Raji (cell line): ENCODE measurements around the gene ARMC5.

Source experiments
- POLR2A ChIP-seq: IDR thresholded peaks from 2 replicates; pipeline ENCODE4 v1.6.1; 2011; ENCODE audit warnings: low read depth, low read length, control low read depth; ENCODE audit not compliant: insufficient read depth

The ARMC5 gene

DNA sequence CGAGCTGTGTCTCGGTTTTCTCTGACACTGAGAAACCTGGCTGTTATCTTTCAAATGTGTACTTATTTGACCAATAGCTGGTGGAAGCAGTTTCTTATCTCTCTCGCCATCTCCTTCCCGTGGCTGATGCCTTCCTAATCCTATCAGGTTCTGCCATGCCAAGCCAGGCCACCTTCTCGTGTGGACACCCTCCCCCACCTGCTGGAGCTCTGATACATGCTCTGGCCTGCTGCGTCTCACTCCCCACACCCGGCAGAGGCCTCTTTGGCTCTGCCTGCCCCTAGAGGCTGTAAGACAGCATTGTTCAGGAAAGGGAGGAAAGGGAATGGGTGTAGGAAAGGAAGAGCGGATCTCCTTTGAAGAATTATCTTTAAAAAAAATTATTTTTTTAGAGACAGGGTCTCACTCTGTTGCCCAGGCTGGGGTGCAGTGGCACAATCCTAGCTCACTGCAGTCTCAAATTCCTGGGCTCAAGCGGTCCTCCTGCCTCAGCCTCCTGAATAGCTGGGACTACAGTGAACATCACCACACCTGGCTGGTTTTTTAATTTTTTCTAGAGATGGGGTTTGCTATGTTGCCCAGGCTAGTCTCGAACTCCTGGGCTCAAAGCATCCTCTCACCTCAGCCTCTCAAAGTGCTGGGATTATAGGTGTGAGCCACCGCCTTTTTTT is 7.5 kb upstream of the ARMC5 start:
- TF ChIP-seq POLR2A: 0 out of 2 replicates have a peak, but pooled peaks have one; percentile 26

DNA sequence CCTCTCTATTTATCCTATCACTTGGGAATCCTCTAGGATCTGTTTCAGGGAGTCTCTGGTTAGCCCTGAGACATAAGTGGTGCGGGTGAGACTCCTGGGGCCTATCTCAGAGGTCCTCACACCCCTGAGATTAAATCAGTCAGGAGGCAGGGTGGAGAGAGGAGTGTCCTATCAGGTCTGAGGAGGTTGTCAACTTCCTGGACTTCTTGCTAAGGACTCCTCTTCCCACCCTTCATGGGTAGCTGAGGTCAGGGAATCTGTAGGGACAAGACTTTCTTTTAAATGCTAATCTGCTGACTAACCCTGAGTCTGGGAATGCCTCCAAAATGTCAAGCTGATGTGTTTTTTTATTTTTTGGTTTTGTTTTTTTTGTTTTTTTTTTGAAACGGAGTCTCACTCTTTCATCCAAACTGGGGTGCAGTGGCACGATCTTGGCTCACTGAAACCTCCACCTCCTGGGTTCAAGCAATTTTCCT is 6.6 kb upstream of the ARMC5 start:
- TF ChIP-seq POLR2A: 0 out of 2 replicates have a peak, but pooled peaks have one; percentile 15

DNA sequence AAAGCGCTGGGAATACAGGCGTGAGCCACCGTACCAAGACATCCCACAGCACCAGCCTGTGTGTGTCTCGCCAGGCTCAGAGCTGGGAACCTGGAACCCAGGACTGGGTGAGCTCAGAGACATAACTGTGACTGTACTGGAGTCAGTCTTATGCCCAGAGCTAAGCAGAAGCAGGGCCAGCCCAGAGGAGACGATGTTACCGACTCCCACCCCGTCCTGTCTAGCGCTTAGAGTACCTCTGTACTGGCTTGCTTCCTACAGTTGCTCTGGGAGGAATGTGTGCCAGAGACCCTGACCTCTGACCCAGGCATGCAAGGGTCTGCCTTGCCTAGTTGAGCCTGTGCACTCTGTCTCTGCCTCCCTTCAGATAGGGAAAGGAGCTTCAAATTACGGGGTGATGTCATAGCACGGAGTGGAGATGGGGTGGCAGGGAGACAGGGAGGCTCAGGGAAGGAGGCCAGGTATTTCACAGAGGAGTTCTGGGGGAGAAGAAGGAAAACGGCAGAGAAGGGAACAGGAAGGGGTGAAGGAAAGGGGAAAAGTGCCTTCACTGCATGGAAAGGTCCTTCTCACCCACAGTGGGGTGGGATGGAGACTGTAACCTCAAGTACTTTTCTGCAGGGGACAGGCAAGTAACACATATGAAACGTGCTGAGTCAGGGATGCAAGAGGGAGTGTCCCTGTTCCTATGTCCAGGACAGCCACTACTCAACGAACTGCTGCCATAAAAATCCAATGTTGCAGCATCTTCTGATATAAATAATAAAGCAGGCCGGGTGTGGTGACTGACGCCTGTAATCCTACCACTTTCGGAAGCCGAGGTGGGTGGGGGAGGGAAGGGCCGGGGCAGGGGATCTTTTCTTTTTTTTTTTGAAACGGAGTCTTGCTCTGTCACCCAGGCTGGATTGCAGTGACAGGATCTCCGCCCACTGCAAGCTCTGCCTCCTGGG is 5.8 kb upstream of the ARMC5 start:
- no peak for TF ChIP-seq POLR2A

DNA sequence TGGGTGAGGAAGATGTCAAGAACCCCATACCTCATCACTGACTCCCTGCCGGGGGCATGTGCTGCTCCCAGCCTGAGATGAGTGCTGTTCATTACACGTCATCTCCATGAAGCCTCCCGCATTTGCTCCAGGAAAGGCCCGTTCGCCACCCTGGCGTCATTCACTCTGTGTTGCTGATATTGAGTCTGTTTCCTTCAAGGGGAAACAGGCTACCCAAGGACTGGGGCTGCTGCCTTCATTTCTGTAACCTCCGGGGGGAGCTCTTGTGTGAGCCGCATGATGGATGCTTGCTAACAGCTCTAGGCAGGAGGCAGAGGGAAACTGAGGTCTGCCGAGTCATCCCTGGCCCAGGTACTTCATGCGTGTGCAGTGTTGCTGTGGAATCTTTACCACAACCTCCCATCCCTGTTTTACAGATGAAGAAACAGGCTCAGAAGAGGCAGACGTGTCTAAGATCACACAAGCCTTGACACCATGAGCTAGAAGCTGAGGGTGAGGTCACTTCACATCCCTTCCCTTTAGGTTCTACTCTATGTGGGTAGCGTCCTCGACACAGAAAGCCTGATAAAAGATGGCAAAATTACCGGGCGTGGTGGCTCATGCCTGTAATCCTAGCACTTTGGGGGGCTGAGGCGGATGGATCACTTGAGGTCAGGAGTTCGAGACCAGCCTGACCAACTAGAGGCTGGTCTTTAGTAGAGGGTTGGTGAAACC is 3.5 kb upstream of the ARMC5 start:
- no peak for TF ChIP-seq POLR2A

DNA sequence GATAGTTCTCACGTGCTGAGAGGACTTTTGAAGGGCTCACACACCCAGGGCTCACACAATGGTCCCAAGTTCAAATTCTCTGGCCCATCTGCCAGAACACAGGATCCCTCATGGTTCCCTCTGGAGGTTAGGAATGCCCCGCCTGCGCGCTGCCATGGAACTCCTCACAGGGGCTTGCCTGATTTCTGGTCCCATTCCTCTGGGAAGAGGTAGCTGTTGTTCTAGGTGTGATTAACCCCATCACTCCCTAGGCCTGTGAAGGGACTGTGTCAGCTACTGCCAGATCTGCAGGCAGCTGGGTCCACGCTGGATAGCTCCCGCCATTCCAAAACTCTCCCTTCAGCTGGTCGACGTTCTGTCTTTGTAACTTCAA is 2.3 kb upstream of the ARMC5 start:
- TF ChIP-seq POLR2A: no peak

DNA sequence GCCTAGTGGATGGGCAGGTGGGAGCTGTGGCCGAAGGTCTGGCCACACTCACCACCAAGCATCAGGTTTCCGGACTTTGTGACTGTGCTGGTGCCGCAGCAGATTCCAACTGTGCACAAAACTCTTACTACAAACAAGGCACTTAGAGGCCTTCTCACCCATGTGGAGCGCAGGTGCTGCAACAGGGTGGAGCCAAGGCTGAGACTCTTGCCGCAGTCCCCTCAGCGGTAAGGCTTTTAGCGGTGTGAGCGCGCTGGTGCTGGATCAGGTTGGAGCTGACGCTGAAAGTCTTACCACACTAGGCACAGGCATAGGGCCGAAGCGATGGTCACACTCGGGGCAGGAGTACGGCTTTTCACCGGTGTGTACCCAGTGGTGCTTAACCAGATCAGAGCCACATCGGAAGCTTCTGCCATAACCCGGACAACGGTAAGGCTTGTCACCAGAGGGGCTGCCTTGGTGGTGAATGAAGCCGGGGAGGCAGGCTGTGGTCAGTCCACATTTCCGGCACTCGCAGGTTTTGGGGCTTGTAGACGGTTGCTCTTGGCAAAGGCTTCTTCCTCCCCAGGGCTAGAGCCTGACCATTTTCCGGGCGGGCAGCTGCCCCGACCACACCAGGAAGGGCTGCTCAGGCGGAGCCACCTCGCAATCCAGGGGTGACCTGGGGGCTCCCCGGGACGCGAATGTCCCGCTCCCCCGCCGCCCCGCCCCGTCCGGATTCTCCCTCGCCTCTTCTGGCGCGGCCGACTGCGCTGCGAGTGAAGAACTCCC is 1.0 kb upstream of the ARMC5 start:
- no peak for TF ChIP-seq POLR2A

DNA sequence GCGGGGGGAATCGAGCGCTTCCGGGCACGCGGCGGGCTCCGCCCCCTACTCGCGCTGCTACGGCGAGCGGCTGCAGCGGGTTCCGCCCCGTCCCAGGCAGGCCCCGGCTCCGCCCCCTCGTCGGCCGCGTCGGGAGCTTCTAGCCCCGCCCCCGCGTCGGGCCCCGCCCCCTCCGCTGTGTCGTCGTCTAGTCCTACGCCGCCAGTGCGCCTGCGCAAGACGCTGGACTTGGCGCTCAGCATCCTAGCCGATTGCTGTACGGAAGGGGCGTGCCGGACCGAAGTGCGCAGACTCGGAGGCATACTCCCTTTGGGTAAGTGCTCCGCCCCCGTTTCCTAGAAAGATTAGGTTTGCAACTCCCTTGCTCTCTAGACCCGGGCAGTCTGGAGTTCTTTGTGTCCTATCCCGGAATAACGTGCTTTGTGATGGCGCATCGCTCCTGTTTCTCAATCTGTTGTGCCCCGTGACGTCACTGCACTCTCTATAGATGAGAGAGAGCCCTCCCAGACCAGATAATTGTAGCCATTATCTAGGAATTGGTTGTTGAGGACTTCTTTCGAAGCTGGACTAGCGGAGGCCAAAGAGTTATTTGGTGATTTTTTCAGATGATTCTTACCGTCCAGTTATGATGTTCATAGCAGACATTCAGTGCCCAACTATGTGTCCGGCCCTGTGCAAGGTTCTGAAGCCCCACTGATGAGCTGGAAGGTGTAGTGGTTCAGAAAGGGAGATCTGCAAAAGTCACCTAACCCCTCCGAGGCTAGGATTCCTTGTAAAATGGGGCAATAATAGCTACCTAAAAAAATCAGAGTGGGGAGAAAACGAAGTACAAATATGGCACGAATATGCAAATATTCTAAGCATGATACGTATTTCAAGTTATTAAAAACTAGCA is 633 bp downstream of the ARMC5 start:
- TF ChIP-seq POLR2A: no peak

DNA sequence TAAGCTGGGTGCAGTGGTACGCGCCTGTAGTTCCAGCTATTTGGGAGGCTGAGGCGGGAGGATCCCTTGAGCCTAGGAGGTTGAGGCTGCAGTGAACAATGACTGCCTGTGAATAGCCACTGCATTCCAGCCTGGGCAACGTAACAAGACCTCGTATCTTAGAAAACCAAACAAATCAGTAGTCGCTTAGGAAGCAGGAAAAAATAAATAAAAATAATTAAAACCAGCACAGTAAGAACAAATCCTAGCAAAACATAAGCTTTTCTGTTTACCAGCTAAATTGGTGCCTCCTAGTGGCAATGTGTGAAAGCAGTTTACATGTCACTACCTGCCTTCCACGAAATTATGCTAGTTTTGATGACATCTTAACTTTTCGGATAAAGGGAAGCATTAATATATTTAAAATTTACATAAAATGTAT is 1.3 kb downstream of the ARMC5 start:
- no peak for TF ChIP-seq POLR2A

DNA sequence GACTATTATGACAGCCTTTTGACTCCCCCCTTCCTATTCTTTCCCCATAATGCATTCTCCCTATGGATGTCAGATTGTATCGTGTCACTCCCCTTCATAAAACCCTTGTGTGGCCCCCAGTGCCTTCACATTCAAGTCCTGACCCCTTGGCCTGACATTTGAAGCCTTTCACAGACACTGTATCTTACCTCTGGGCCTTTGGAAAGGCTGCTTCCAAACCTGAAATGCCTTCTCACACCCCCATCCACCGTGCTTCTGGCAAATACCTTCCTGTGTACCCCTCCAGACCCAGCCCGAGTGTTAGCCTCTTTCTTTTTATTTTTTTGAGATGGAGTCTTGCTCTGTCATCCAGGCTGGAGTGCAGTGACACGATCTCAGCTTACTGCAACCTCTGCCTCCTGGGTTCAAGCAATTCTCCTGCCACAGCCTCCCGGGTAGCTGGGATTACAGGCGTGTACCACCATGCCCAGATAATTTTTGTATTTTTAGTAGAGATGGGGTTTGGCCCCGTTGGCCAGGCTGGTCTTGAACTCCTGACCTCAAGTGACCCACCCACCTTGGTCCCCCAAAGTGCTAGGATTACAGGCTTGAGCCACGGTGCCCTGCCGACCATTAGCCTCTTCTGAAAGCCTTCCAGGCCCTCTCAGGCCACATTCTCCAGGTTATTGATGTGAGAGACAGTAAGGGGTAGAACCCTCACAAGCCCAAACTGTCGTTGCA is 2.1 kb downstream of the ARMC5 start:
- no peak for TF ChIP-seq POLR2A

DNA sequence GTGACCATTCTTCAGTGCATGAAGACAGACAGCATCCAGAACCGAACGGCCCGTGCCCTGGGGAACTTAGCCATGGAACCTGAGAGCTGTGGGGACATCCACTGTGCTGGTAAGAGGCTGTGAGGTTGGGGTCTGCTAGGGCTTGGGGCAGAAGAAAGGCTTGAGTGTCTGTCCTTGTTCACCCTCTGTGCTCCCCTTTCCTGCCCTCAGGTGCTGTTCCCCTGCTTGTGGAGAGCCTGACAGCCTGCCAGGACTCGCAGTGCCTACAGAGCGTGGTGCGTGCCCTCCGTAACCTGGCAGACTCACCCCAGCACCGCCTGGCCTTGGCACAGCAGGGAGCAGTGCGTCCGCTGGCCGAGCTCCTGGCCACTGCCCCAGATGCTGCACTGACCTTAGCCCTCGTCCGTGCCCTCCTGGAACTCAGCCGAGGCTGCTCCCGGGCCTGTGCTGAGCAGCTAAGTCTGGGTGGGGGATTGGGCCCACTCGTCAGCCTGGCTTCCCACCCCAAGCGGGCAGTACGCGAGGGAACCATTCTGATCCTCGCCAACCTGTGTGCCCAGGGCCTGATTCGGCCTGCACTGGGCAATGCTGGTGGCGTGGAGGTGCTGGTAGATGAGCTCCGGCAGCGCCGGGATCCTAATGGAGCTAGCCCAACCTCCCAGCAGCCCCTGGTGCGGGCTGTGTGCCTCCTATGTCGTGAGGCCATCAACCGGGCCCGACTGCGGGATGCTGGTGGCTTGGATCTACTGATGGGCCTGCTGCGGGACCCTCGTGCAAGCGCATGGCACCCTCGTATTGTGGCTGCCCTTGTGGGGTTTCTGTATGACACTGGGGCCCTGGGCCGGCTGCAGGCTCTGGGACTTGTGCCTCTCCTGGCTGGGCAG is 2.9 kb downstream of the ARMC5 start:
- TF ChIP-seq POLR2A: no peak

DNA sequence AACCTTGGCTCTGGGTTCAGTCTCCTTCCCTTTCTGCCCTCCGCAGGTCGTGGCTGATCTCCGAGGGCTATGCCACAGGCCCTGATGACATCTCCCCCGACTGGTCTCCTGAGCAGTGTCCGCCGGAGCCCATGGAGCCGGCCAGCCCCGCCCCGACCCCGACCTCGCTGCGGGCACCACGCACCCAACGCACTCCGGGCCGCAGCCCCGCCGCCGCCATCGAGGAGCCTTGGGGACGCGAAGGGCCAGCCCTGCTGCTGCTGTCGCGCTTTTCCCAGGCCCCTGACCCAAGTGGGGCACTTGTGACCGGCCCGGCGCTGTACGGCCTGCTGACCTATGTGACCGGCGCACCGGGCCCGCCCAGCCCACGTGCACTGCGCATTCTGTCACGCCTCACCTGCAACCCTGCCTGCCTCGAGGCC is 5.1 kb downstream of the ARMC5 start:
- TF ChIP-seq POLR2A: no peak

DNA sequence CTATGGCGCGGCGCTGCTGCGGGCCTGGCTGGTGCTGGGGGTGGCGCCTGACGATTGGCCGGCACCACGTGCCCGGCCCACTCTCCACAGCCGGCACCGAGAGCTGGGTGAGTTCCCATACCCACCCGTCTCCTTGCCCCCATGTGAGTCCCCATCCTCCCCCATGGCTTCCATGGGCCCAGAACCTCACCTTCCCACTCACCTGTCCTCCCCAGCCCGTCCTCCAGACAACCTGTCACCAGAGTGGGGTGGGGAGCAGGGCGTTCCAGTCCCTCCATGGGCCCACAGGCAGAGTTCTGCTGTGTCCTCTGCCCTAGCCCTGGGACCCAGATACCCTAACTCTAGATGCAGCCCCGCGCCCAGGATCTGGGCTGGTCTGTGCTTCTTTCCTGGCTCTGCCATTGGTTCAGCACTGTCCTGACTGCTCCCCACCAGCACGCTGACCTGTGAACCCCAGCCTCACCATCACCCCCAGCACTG is 5.5 kb downstream of the ARMC5 start:
- TF ChIP-seq POLR2A: no peak
